ENCODE results near the gene IL4R. TPM values are rescaled to one million over a fixed set of nuclear protein-coding genes. Genes with fewer than 3 reads are reported as not detected.

The IL4R gene
- total and polyA plus RNA-seq, 4 donors: 15.5 to 61.9 (median 29.9) TPM

GRCh38 chr16:27362570-27363245 is 48.9 kb downstream of the IL4R start:
- no peaks in the 10 kb centered on the region for H3K9me3 ChIP-seq (ENCODE audit: control insufficient read depth in 4 of 4, low read length in 3 of 4)
- peaks cover 18 to 40% (median 35%) of the 10 kb centered on the region in 4 donors for H3K4me1 ChIP-seq (ENCODE audit: control insufficient read depth in 4 of 4, insufficient read depth in 4 of 4, low read length in 3 of 4)
- WGBS: 85% methylated on average over 16 of the region's 16 CpGs
- DNase-seq (ENCODE audit: low spot score): no peak
- no peak overlapping the region for H3K4me3 ChIP-seq (ENCODE audit: low read depth in 1 of 3, low read length in 3 of 3)
- peak overlapping the region; percentile 10 to 74 for H3K27ac ChIP-seq (ENCODE audit: low read depth in 1 of 2, low read length in 2 of 2)
- no peak for TF ChIP-seq ATF3 (IDR thresholded peaks at IDR 0.05)
- no peak for TF ChIP-seq CTCF (IDR thresholded peaks at IDR 0.05; ENCODE audit: low read depth, low read length, missing input control)
- TF ChIP-seq NR2F2 (IDR thresholded peaks at IDR 0.05): no peak
- TF ChIP-seq YY1 (IDR thresholded peaks at IDR 0.05): no peak
- no peak for TF ChIP-seq FOXA2 (IDR thresholded peaks at IDR 0.05)
- TF ChIP-seq HNF4A (conservative IDR thresholded peaks at IDR 0.05): no peak
- no peak for TF ChIP-seq MAX (IDR thresholded peaks at IDR 0.05)
- no peak for TF ChIP-seq TAF1 (conservative IDR thresholded peaks at IDR 0.05)
- TF ChIP-seq REST (IDR thresholded peaks at IDR 0.05): no peak
- no peak for TF ChIP-seq HNF4G (IDR thresholded peaks at IDR 0.05)
- no peak for TF ChIP-seq EGR1 (IDR thresholded peaks at IDR 0.05; ENCODE audit: low read depth in 2 of 2)
- no peak for TF ChIP-seq RAD21 (IDR thresholded peaks at IDR 0.05)
- H3K36me3 ChIP-seq (ENCODE audit: control insufficient read depth in 4 of 4, insufficient read depth in 3 of 4, low read depth in 1 of 4, low read length in 3 of 4): peaks cover 16 to 44% (median 40%) of the 10 kb centered on the region in 4 donors
- H3K9ac ChIP-seq (ENCODE audit: low read depth in 1 of 2, low read length in 2 of 2): no peak overlapping the region
- no peaks in the 10 kb centered on the region for H3K27me3 ChIP-seq (ENCODE audit: control insufficient read depth in 4 of 4, insufficient read depth in 4 of 4, low read length in 3 of 4)

GRCh38 chr16:27363246-27363632 is 49.5 kb downstream of the IL4R start:
- H3K9ac ChIP-seq (ENCODE audit: low read depth in 1 of 2, low read length in 2 of 2): no peak overlapping the region
- H3K9me3 ChIP-seq (ENCODE audit: control insufficient read depth in 4 of 4, low read length in 3 of 4): no peaks in the 10 kb centered on the region
- peaks cover 15 to 41% (median 38%) of the 10 kb centered on the region in 4 donors for H3K36me3 ChIP-seq (ENCODE audit: control insufficient read depth in 4 of 4, insufficient read depth in 3 of 4, low read depth in 1 of 4, low read length in 3 of 4)
- 79% methylated on average over 5 of the region's 5 CpGs for WGBS
- no peak for DNase-seq (ENCODE audit: low spot score)
- no peak overlapping the region for H3K4me3 ChIP-seq (ENCODE audit: low read depth in 1 of 3, low read length in 3 of 3)
- H3K27me3 ChIP-seq (ENCODE audit: control insufficient read depth in 4 of 4, insufficient read depth in 4 of 4, low read length in 3 of 4): no peaks in the 10 kb centered on the region
- H3K4me1 ChIP-seq (ENCODE audit: control insufficient read depth in 4 of 4, insufficient read depth in 4 of 4, low read length in 3 of 4): peaks cover 20 to 44% (median 39%) of the 10 kb centered on the region in 4 donors
- peak overlapping the region; percentile 60 to 74 for H3K27ac ChIP-seq (ENCODE audit: low read depth in 1 of 2, low read length in 2 of 2)
- TF ChIP-seq RAD21 (IDR thresholded peaks at IDR 0.05) (no peak), TAF1 (conservative IDR thresholded peaks at IDR 0.05) (no peak), MAX (IDR thresholded peaks at IDR 0.05) (no peak), FOXA1 (IDR thresholded peaks at IDR 0.05) (no peak), SP1 (IDR thresholded peaks at IDR 0.05) (no peak), HNF4A (conservative IDR thresholded peaks at IDR 0.05) (no peak), HNF4G (IDR thresholded peaks at IDR 0.05) (no peak), JUND (IDR thresholded peaks at IDR 0.05) (no peak)
